NT2/D1 (cell line): ENCODE data around the gene FOXE1.

Source experiments
- SUZ12 ChIP-seq: IDR thresholded peaks from 2 replicates; pipeline ENCODE4 v1.6.1; 2011; ENCODE audit not compliant: insufficient read length, insufficient read depth; ENCODE audit errors: extremely low read depth
- ZNF274 ChIP-seq: IDR thresholded peaks from 2 replicates; pipeline ENCODE4 v1.6.1; 2011; ENCODE audit warnings: mild to moderate bottlenecking, low read depth, low read length

- TF ChIP-seq SUZ12 (no peak), ZNF274 (no peak)
Observed at GRCh38 chr9:97819735-97820134, 33.3 kb upstream of the FOXE1 start.
